ENCODE results near the gene ZNRF1. TPM values are rescaled to one million over a fixed set of nuclear protein-coding genes. Genes with fewer than 3 reads are reported as not detected.
A peak's percentile ranks its signal among the peaks of the same experiment; 100 is the strongest.

Gene ZNRF1
- total RNA-seq, 1 donor from 2014 or later, result 115 TPM

DNA sequence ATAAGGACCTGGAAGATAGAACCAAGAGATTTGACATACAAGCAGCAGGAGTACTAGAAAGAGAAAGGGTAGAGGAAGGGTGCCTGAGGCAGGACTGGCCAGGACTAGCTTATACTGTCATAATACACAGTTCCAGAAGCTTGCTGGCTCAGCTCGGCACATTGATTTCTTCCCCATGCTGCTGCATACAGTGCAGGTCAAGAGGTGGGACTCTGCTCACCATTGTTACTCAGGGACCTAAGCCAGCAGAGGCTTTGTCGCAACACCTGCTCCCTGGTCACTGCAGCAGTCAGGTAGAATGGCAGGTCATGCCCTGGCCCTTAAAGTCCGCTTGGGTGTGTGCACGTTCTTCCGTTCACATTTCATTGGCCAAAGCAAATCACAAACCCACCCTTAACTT, 85.0 kb downstream of the ZNRF1 start:
- no peak for DNase-seq (ENCODE audit: low spot score)
- H3K9me3 Mint-ChIP-seq (ENCODE audit: unreplicated experiment), result no peaks in the 10 kb centered on the region
- TF ChIP-seq, protein P1, sequence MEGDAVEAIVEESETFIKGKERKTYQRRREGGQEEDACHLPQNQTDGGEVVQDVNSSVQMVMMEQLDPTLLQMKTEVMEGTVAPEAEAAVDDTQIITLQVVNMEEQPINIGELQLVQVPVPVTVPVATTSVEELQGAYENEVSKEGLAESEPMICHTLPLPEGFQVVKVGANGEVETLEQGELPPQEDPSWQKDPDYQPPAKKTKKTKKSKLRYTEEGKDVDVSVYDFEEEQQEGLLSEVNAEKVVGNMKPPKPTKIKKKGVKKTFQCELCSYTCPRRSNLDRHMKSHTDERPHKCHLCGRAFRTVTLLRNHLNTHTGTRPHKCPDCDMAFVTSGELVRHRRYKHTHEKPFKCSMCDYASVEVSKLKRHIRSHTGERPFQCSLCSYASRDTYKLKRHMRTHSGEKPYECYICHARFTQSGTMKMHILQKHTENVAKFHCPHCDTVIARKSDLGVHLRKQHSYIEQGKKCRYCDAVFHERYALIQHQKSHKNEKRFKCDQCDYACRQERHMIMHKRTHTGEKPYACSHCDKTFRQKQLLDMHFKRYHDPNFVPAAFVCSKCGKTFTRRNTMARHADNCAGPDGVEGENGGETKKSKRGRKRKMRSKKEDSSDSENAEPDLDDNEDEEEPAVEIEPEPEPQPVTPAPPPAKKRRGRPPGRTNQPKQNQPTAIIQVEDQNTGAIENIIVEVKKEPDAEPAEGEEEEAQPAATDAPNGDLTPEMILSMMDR (IDR thresholded peaks at IDR 0.05; ENCODE audit: unreplicated experiment), result no peak
- peak overlapping the region; percentile 76 for H3K4me3 Mint-ChIP-seq (ENCODE audit: unreplicated experiment)
- H3K36me3 Mint-ChIP-seq (ENCODE audit: low read depth, unreplicated experiment), result peaks cover 15% of the 10 kb centered on the region
- H3K4me1 Mint-ChIP-seq (ENCODE audit: unreplicated experiment), result peaks cover 82% of the 10 kb centered on the region
- no peak overlapping the region for H3K27ac Mint-ChIP-seq (ENCODE audit: unreplicated experiment)
- peaks cover 12% of the 10 kb centered on the region for H3K27me3 Mint-ChIP-seq (ENCODE audit: unreplicated experiment)

DNA sequence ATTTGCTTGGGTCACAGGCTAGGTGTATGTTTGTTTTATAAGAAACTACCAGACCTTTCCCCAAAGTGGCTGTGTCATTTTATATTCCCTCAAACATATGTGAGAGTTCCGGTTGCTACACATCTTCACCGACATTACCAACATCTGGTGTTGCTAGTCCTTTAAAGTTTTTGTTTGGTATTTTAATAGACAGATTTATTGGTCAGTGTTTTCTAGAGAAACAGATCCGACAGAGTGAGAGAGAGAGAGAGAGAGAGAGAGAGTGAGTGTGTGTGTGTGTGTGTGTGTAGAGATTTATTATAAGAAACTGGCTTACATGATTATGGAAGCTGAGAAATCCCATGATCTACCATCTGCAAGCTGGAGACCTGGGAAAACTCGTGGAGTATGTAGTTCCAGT, 86.7 kb downstream of the ZNRF1 start:
- peaks cover 11% of the 10 kb centered on the region for H3K27me3 Mint-ChIP-seq (ENCODE audit: unreplicated experiment)
- peaks cover 16% of the 10 kb centered on the region for H3K36me3 Mint-ChIP-seq (ENCODE audit: low read depth, unreplicated experiment)
- TF ChIP-seq, protein P1 (IDR thresholded peaks at IDR 0.05; ENCODE audit: unreplicated experiment), result no peak
- peak overlapping the region; percentile 75 for H3K4me3 Mint-ChIP-seq (ENCODE audit: unreplicated experiment)
- peaks cover 81% of the 10 kb centered on the region for H3K4me1 Mint-ChIP-seq (ENCODE audit: unreplicated experiment)
- no peaks in the 10 kb centered on the region for H3K9me3 Mint-ChIP-seq (ENCODE audit: unreplicated experiment)
- H3K27ac Mint-ChIP-seq (ENCODE audit: unreplicated experiment), result peak overlapping the region; percentile 53
- no peak for DNase-seq (ENCODE audit: low spot score)

DNA sequence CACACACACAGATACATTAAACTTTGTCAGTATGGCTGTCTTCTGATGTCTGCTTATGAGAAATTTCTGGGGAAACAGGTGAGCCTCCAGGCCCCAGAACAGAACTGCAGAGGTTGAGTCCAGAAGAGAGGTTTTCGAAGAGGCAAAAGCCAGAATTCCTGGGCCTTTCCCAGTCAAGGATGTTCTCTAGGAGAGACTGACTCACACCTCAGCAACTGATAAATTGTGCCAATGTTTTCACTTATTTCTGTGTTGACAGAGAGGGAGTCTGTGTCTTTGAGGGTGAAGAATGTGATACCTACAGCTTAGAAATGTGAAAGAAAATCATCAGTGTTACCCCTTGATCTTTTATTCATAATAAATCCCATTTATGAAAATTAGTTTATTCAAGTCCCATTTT, 87.5 kb downstream of the ZNRF1 start:
- Mint-ChIP-seq H3K4me3 (ENCODE audit: unreplicated experiment) (peak overlapping the region; percentile 47), H3K36me3 (ENCODE audit: low read depth, unreplicated experiment) (peaks cover 16% of the 10 kb centered on the region), H3K27me3 (ENCODE audit: unreplicated experiment) (peaks cover 9% of the 10 kb centered on the region), H3K9me3 (ENCODE audit: unreplicated experiment) (no peaks in the 10 kb centered on the region), H3K4me1 (ENCODE audit: unreplicated experiment) (peaks cover 79% of the 10 kb centered on the region), H3K27ac (ENCODE audit: unreplicated experiment) (peak overlapping the region; percentile 75)
- TF ChIP-seq, protein P1 (IDR thresholded peaks at IDR 0.05; ENCODE audit: unreplicated experiment), result no peak
- no peak for DNase-seq (ENCODE audit: low spot score)

DNA sequence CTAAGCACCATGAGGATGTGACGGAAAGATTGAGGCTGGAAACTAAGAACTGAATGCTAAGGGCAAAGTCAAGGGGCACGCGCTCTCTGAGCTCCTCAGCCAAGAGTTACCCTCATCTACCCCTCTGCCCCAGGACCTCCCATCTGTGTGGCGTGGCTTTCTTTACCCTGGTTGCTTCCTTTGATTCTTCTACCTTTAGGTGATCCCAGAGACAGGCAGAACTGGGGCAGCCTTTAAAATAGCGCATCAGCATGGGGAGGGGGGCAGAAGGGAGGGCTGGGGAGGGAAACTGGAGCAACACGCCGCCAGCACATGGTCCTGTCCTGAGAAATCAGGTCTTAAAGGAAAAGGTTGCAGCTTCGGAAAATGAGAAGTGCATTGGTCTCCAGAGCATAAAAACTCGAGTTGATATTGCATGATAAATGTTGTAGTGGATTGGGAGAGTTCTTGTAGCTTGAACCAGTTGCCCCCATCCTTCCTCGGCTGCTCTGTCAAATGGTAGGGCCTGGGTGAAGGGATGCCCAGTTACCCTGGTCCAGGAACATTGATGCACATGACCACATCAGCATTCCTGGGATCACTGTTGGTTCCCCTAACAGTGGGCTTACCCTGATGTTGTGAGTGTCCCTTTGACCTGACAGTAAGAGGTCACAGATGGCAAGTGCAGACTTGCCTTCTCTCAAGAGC, 88.0 kb downstream of the ZNRF1 start:
- DNase-seq (ENCODE audit: low spot score), result no peak
- peaks cover 16% of the 10 kb centered on the region for H3K36me3 Mint-ChIP-seq (ENCODE audit: low read depth, unreplicated experiment)
- TF ChIP-seq, protein P1 (IDR thresholded peaks at IDR 0.05; ENCODE audit: unreplicated experiment), result no peak
- H3K27me3 Mint-ChIP-seq (ENCODE audit: unreplicated experiment), result peaks cover 7% of the 10 kb centered on the region
- peaks cover 73% of the 10 kb centered on the region for H3K4me1 Mint-ChIP-seq (ENCODE audit: unreplicated experiment)
- no peaks in the 10 kb centered on the region for H3K9me3 Mint-ChIP-seq (ENCODE audit: unreplicated experiment)
- H3K4me3 Mint-ChIP-seq (ENCODE audit: unreplicated experiment), result peak overlapping the region; percentile 47
- peak overlapping the region; percentile 75 for H3K27ac Mint-ChIP-seq (ENCODE audit: unreplicated experiment)

DNA sequence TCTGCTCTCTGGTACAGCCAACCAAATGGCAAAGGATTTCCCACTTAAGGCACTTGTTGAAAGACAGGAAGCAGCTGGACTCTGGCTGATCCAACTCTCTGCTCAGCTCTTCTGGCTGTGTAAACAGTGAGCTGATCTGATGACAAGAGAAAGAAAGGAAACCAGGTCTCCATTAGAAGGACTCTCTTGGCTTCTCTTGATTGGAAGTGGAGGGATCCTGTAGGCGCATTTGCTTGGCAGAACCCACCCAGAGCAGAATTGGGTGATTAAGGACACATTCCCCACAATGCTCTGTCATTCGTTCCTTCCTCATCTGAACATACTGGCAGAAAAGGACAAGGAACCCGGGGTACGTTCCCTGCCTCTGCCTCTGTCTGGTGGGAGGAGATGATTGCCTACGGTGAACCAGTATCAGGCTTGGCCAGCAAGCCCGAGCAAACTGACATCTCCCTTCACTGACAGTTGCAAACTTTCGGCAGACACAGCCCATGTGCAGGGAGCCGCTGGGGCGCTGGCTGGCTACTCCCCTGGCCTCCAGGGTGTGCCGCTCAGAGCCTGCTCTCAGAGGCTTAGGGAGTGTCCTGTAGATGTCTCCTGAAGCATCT, 88.7 kb downstream of the ZNRF1 start:
- Mint-ChIP-seq H3K27ac (ENCODE audit: unreplicated experiment) (peak overlapping the region; percentile 72), H3K4me1 (ENCODE audit: unreplicated experiment) (peaks cover 75% of the 10 kb centered on the region)
- peak; percentile 35 for DNase-seq (ENCODE audit: low spot score)

More for the DNA sequence above, 88.7 kb downstream of the ZNRF1 start:
- TF ChIP-seq, protein P1 (IDR thresholded peaks at IDR 0.05; ENCODE audit: unreplicated experiment), result no peak
- H3K9me3 Mint-ChIP-seq (ENCODE audit: unreplicated experiment), result no peaks in the 10 kb centered on the region
- peaks cover 21% of the 10 kb centered on the region for H3K36me3 Mint-ChIP-seq (ENCODE audit: low read depth, unreplicated experiment)
- peaks cover 7% of the 10 kb centered on the region for H3K27me3 Mint-ChIP-seq (ENCODE audit: unreplicated experiment)
- no peak overlapping the region for H3K4me3 Mint-ChIP-seq (ENCODE audit: unreplicated experiment)
